H1 (cell line): ENCODE measurements around the gene POLR2J. TPM values are rescaled to one million over a fixed set of nuclear protein-coding genes. Genes with fewer than 3 reads are reported as not detected.
A peak's percentile ranks its signal among the peaks of the same experiment; 100 is the strongest.

Experiments
- CTCF ChIA-PET: fragments of 300-600 bp; sonication (Branson Sonifier 250); formaldehyde crosslinking; loops from one replicate; lab custom pipeline; 2021; ENCODE audit not compliant: partially characterized antibody; lab: Charles Lee
- POLR2A ChIA-PET: fragments of 300-600 bp; sonication (Branson Sonifier 250); formaldehyde crosslinking; loops from one replicate; lab custom pipeline; 2021; ENCODE audit warnings: inconsistent platforms; ENCODE audit not compliant: partially characterized antibody; lab: Charles Lee
- DNase-seq, 2 experiments: peaks; one replicate each; pipeline versions ENCODE4 v3.0.0 to v3.0.0-alpha.2; 2010 to 2022; ENCODE audit warnings: low spot score in 2 of 2, low read depth in 1 of 2, mixed read lengths in 1 of 2
- FAIRE-seq: peaks from 2 replicates; lab custom pipeline; 2011; peaks lifted over from hg19 to GRCh38; lab: Jason Lieb, UNC
- H2AFZ ChIP-seq: 2 replicates; pipeline ENCODE4 v1.8.1; 2012; ENCODE audit warnings: low read length, inconsistent platforms
- H2AK5ac ChIP-seq: 2 replicates; pipeline ENCODE4 v1.6.1; 2013; ENCODE audit warnings: low read depth, low read length
- H2BK120ac ChIP-seq: replicated peaks from 2 replicates; pipeline ENCODE3; 2013; ENCODE audit warnings: low read depth, low read length, inconsistent platforms
- H2BK12ac ChIP-seq: 2 replicates; pipeline ENCODE4 v1.6.1; 2013; ENCODE audit warnings: low read depth, low read length
- H2BK15ac ChIP-seq: 2 replicates; pipeline ENCODE4 v1.6.1; 2013; ENCODE audit warnings: low read length
- H2BK20ac ChIP-seq: 2 replicates; pipeline ENCODE4 v1.6.1; 2013; ENCODE audit warnings: low read length
- H2BK5ac ChIP-seq: 2 replicates; pipeline ENCODE4 v1.6.1; 2013; ENCODE audit warnings: low read depth, low read length
- H3K14ac ChIP-seq: 2 replicates; pipeline ENCODE4 v1.6.1; 2013; ENCODE audit warnings: inconsistent platforms; ENCODE audit not compliant: insufficient read length
- H3K18ac ChIP-seq: 2 replicates; pipeline ENCODE4 v1.6.1; 2013; ENCODE audit warnings: low read length; ENCODE audit errors: extremely low read depth
- H3K23ac ChIP-seq: 2 replicates; pipeline ENCODE4 v1.6.1; 2013; ENCODE audit warnings: inconsistent platforms; ENCODE audit not compliant: insufficient read length
- H3K23me2 ChIP-seq: 2 replicates; pipeline ENCODE4 v1.6.1; 2013; ENCODE audit warnings: low read depth, low read length
- H3K27ac ChIP-seq: 2 replicates; pipeline ENCODE4 v1.6.1; 2011; ENCODE audit warnings: low read depth, low read length, inconsistent platforms
- H3K27me3 ChIP-seq, 4 experiments: replicated peaks in 1 of 4; 1 replicate in 1 of 4; 2 replicates in 3 of 4; pipeline versions ENCODE4 v1.6.1 to v1.8.1; 2011 to 2013; ENCODE audit warnings: low read length in 3 of 4, mild to moderate bottlenecking in 3 of 4, inconsistent platforms in 2 of 4, mixed read lengths in 2 of 4, moderate library complexity in 1 of 4; ENCODE audit not compliant: control insufficient read depth in 3 of 4, insufficient read depth in 3 of 4; ENCODE audit errors: extremely low read depth in 1 of 4
- H3K36me3 ChIP-seq, 4 experiments: 2 replicates each; pipeline versions ENCODE4 v1.6.1 to v1.8.1; 2011 to 2013; ENCODE audit warnings: mild to moderate bottlenecking in 4 of 4, low read length in 3 of 4, moderate library complexity in 2 of 4, control low read depth in 1 of 4, inconsistent platforms in 1 of 4; ENCODE audit not compliant: insufficient read depth in 4 of 4, control insufficient read depth in 2 of 4
- H3K4ac ChIP-seq: replicated peaks from 2 replicates; pipeline ENCODE3; 2013; ENCODE audit warnings: low read length, low read depth, mixed read lengths, inconsistent platforms; ENCODE audit not compliant: insufficient read length
- H3K4me1 ChIP-seq, 4 experiments: replicated peaks in 1 of 4; 1 replicate in 1 of 4; 2 replicates in 3 of 4; pipeline versions ENCODE4 v1.6.1 to v1.8.1; 2011 to 2013; ENCODE audit warnings: low read length in 3 of 4, inconsistent platforms in 2 of 4, mixed read lengths in 1 of 4; ENCODE audit not compliant: insufficient read depth in 4 of 4, control insufficient read depth in 3 of 4
- H3K4me2 ChIP-seq, 2 experiments: 2 replicates each; pipeline versions ENCODE4 v1.6.1 to v1.8.1; 2011 to 2013; ENCODE audit warnings: low read depth in 2 of 2, low read length in 2 of 2, control low read depth in 1 of 2, inconsistent platforms in 1 of 2, mild to moderate bottlenecking in 1 of 2; ENCODE audit not compliant: insufficient read depth in 1 of 2
- H3K4me3 ChIP-seq, 4 experiments: fragments of 200-600, 300-600 bp in 1 of 4; sonication (generic), shearing (Covaris generic), sonication (Bioruptor Twin) in 1 of 4; 2 replicates each; pipeline versions ENCODE4 v1.5.1 to v1.8.1; 2011 to 2016; ENCODE audit warnings: low read length in 4 of 4, low read depth in 3 of 4, control low read depth in 2 of 4, inconsistent platforms in 2 of 4, mild to moderate bottlenecking in 2 of 4, mixed read lengths in 1 of 4, moderate library complexity in 1 of 4; ENCODE audit not compliant: insufficient read depth in 2 of 4; ENCODE audit errors: extremely low read depth in 1 of 4
- H3K56ac ChIP-seq: replicated peaks from 2 replicates; pipeline ENCODE3; 2013; ENCODE audit warnings: low read depth, mild to moderate bottlenecking, mixed read lengths, low read length, inconsistent platforms; ENCODE audit not compliant: insufficient read length
- H3K79me1 ChIP-seq: 2 replicates; pipeline ENCODE4 v1.6.1; 2013; ENCODE audit warnings: low read depth, low read length, control low read depth
- H3K79me2 ChIP-seq, 2 experiments: 2 replicates each; pipeline versions ENCODE4 v1.6.1 to v1.8.1; 2012 to 2013; ENCODE audit warnings: low read length in 2 of 2, mild to moderate bottlenecking in 2 of 2, inconsistent platforms in 1 of 2; ENCODE audit not compliant: insufficient read depth in 2 of 2, control insufficient read depth in 1 of 2
- H3K9ac ChIP-seq, 4 experiments: replicated peaks in 1 of 4; 1 replicate in 1 of 4; 2 replicates in 3 of 4; pipeline versions ENCODE4 v1.6.1 to v1.8.1; 2011 to 2013; ENCODE audit warnings: low read depth in 3 of 4, low read length in 3 of 4, control low read depth in 2 of 4, mild to moderate bottlenecking in 2 of 4, moderate library complexity in 2 of 4, inconsistent platforms in 1 of 4; ENCODE audit errors: extremely low read depth in 1 of 4
- H3K9me3 ChIP-seq, 2 experiments: 2 replicates each; pipeline versions ENCODE4 v1.6.1 to v1.8.1; 2012 to 2013; ENCODE audit warnings: mild to moderate bottlenecking in 2 of 2, moderate library complexity in 2 of 2, control low read depth in 1 of 2, inconsistent platforms in 1 of 2, low read depth in 1 of 2, low read length in 1 of 2, mixed read lengths in 1 of 2; ENCODE audit not compliant: insufficient read depth in 2 of 2
- H4K20me1 ChIP-seq, 2 experiments: replicated peaks in 1 of 2; 2 replicates each; pipeline versions ENCODE3 to v1.8.1; 2011 to 2013; ENCODE audit warnings: inconsistent platforms in 2 of 2, low read length in 2 of 2, mild to moderate bottlenecking in 1 of 2; ENCODE audit not compliant: insufficient read depth in 2 of 2, control insufficient read depth in 1 of 2
- H4K5ac ChIP-seq: 2 replicates; pipeline ENCODE4 v1.6.1; 2013; ENCODE audit warnings: low read length, low read depth, mixed read lengths, inconsistent platforms; ENCODE audit not compliant: insufficient read length
- H4K8ac ChIP-seq: 2 replicates; pipeline ENCODE4 v1.8.0; 2013; ENCODE audit warnings: mild to moderate bottlenecking, moderate library complexity, low read length, inconsistent platforms; ENCODE audit not compliant: insufficient read depth; ENCODE audit errors: extremely low read depth
- H4K91ac ChIP-seq: replicated peaks from 2 replicates; pipeline ENCODE3; 2013; ENCODE audit warnings: low read length, mixed read lengths, inconsistent platforms; ENCODE audit not compliant: insufficient read length
- CREB1 ChIP-seq: IDR thresholded peaks from 2 replicates; pipeline ENCODE4 v1.6.1; 2012; ENCODE audit warnings: inconsistent platforms
- SRF ChIP-seq: IDR thresholded peaks from 2 replicates; pipeline ENCODE4 v1.6.1; 2011; ENCODE audit warnings: mild to moderate bottlenecking, low read depth, low read length, moderate library complexity
- WGBS, 2 experiments: shearing (Covaris generic) in 1 of 2; methylation state at CpG; one replicate each; pipeline versions ENCODE4 v1.1.6 to v1.1.7; 2013 to 2015; ENCODE audit warnings: low lambda C conversion rate in 2 of 2, mixed read lengths in 2 of 2, inconsistent platforms in 1 of 2, low coverage in 1 of 2, missing lambda C conversion rate in 1 of 2; ENCODE audit not compliant: insufficient replicate concordance in 2 of 2, insufficient coverage in 1 of 2, insufficient read length in 1 of 2; ENCODE audit errors: extremely low coverage in 1 of 2, missing lambda C conversion rate in 1 of 2; 5-methylcytosine and 5-hydroxymethylcytosine counted together
- polyA plus RNA-seq, 7 experiments: library from polyadenylated mRNA; depleted of rRNA in 3 of 7; stranded (reverse) in 5 of 7; unstranded in 2 of 7; fragments of >200 nt in 5 of 7; fragments of 200-250 nt in 2 of 7; gene quantifications; 1 replicate in 5 of 7; 2 replicates in 1 of 7; 4 replicates in 1 of 7; pipeline versions ENCODE4 v1.2.1 to v1.2.3, GENCODE V29; 2011 to 2013; ENCODE audit warnings: missing spikeins in 2 of 7, mixed read lengths in 2 of 7
- total RNA-seq: library from RNA; stranded (reverse); fragmentation: NEBNext Ultra II Directional; extraction: Animal tissue kit (Norgen Biotek cat#: 25700); gene quantifications from 2 replicates; pipeline ENCODE4 v1.2.1, GENCODE V29; 2021

The POLR2J gene
- total and polyA plus RNA-seq, 2 of the 8 experiments (the other 6 are each of a cell fraction or from before 2014, with no cell fraction given): 54.1 to 113 TPM

DNA sequence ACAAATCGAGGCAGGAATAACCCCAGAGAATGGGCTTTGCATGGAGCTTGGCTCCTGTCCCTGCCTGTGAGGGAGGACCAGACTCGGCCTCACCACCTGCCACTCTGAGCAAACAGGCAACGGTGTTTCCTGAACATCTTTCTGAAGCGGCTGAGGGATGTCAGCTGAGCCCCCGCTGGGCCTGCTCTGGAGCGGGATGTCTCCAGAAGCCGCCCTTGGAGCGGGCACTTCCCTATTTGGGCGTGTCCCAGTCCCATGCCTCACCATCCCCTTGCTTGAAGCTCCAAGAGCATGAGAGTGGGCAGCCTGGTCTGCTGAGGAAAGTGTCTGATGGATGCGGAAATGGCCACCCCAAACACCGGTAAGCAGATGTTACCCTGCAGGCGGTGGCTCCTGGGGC is 24.3 kb downstream of the POLR2J start:
- H2AFZ ChIP-seq: no peak overlapping the region
- H3K27ac ChIP-seq: no peak overlapping the region
- H3K18ac ChIP-seq: no peak overlapping the region
- CTCF ChIA-PET: interaction anchor here (0.8 to 1.0 kb wide), 2 partner anchors 15 to 145 kb away, joined by 3 to 4 read pairs; no protein-coding TSS in a partner anchor
- no peaks in the 10 kb centered on the region for H3K79me1 ChIP-seq
- H3K9ac ChIP-seq: no peak overlapping the region
- POLR2A ChIA-PET: interaction anchor here (0.8 to 4.5 kb wide), 6 partner anchors 8 to 59 kb away, joined by 3 to 27 read pairs (median 6); partner anchors contain the start of genes ALKBH4, LRWD1 and PRKRIP1
- no peak overlapping the region for H2BK15ac ChIP-seq
- H3K14ac ChIP-seq: no peak overlapping the region
- FAIRE-seq (no peak), DNase-seq (no peak)
- H3K27me3 ChIP-seq: no peaks in the 10 kb centered on the region; a peak in 1 of 7 replicates
- H3K23me2 ChIP-seq: no peaks in the 10 kb centered on the region; the same call in 1 of the 2 replicates
- no peak overlapping the region for H4K91ac ChIP-seq
- H3K23ac ChIP-seq: no peak overlapping the region
- H3K4me2 ChIP-seq: no peak overlapping the region
- H3K4ac ChIP-seq: no peak overlapping the region
- H3K9me3 ChIP-seq: no peaks in the 10 kb centered on the region
- H3K36me3 ChIP-seq: peaks cover 6 to 21% (median 16%) of the 10 kb centered on the region in 4 experiments; a peak in 5 of 8 replicates
- H4K8ac ChIP-seq: peak overlapping the region; percentile 46; the same call in 1 of the 2 replicates
- WGBS, 2 experiments: 83% methylated on average over 12 of the region's 12 CpGs; no CpG with 5 or more reads in 1 of the 2 experiments
- H4K5ac ChIP-seq: no peak overlapping the region
- H3K4me1 ChIP-seq: peaks cover 0 to 3% (median 0%) of the 10 kb centered on the region in 4 experiments; a peak in 2 of 7 replicates
- TF ChIP-seq SRF (peak; percentile 69), CREB1 (no peak)
- no peak overlapping the region for H2BK120ac ChIP-seq
- H3K79me2 ChIP-seq: no peaks in the 10 kb centered on the region
- no peak overlapping the region for H2AK5ac ChIP-seq
- H3K4me3 ChIP-seq: no peak overlapping the region
- peaks cover 0 to under 1% of the 10 kb centered on the region in 2 experiments for H4K20me1 ChIP-seq
- H2BK5ac ChIP-seq: no peak overlapping the region
- no peak overlapping the region for H2BK12ac ChIP-seq
- H3K56ac ChIP-seq: no peak overlapping the region
- no peak overlapping the region for H2BK20ac ChIP-seq
